HL-60 (cell line): ENCODE results near the gene LRRC31.

ENCODE experiments used
- GABPA ChIP-seq: IDR thresholded peaks from 2 replicates; pipeline ENCODE4 v1.6.1; 2012; ENCODE audit warnings: low read depth
- POLR2AphosphoS5 ChIP-seq: IDR thresholded peaks from 2 replicates; pipeline ENCODE4 v1.6.1; 2012; ENCODE audit warnings: low read depth
- SPI1 ChIP-seq: IDR thresholded peaks from 2 replicates; pipeline ENCODE4 v1.6.1; 2012; ENCODE audit warnings: low read depth, mild to moderate bottlenecking, borderline replicate concordance
- TF ChIP-seq, protein P1 (sequence below): IDR thresholded peaks from one replicate; pipeline ENCODE4 v1.5.1; 2011; ENCODE audit warnings: low read length, control low read depth, inconsistent platforms; ENCODE audit not compliant: insufficient read depth
- TF ChIP-seq, protein P2 (sequence below): IDR thresholded peaks from 2 replicates; pipeline ENCODE4 v1.6.1; 2012; ENCODE audit warnings: low read depth; ENCODE audit not compliant: insufficient replicate concordance

DNA sequence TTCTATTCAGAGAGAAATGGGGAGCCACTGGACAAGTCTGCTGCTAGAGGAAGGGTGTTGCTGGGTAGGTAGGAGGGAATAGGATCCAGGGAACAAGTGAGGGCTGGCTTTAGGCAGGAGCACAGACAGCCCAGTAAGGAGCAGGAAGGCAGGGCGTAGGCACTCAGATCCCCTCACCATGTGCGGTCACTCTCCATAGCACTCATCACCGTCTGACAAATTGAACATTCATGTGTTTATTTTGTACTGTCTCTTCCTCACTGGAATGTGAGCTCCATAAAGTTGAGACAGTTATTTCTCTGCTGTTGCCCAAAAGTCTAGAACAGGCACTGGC is 32.8 kb downstream of the LRRC31 start:
- TF ChIP-seq, protein P1, sequence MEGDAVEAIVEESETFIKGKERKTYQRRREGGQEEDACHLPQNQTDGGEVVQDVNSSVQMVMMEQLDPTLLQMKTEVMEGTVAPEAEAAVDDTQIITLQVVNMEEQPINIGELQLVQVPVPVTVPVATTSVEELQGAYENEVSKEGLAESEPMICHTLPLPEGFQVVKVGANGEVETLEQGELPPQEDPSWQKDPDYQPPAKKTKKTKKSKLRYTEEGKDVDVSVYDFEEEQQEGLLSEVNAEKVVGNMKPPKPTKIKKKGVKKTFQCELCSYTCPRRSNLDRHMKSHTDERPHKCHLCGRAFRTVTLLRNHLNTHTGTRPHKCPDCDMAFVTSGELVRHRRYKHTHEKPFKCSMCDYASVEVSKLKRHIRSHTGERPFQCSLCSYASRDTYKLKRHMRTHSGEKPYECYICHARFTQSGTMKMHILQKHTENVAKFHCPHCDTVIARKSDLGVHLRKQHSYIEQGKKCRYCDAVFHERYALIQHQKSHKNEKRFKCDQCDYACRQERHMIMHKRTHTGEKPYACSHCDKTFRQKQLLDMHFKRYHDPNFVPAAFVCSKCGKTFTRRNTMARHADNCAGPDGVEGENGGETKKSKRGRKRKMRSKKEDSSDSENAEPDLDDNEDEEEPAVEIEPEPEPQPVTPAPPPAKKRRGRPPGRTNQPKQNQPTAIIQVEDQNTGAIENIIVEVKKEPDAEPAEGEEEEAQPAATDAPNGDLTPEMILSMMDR, result no peak
- TF ChIP-seq SPI1 (no peak), POLR2AphosphoS5 (no peak), GABPA (no peak)
- TF ChIP-seq, protein P2, sequence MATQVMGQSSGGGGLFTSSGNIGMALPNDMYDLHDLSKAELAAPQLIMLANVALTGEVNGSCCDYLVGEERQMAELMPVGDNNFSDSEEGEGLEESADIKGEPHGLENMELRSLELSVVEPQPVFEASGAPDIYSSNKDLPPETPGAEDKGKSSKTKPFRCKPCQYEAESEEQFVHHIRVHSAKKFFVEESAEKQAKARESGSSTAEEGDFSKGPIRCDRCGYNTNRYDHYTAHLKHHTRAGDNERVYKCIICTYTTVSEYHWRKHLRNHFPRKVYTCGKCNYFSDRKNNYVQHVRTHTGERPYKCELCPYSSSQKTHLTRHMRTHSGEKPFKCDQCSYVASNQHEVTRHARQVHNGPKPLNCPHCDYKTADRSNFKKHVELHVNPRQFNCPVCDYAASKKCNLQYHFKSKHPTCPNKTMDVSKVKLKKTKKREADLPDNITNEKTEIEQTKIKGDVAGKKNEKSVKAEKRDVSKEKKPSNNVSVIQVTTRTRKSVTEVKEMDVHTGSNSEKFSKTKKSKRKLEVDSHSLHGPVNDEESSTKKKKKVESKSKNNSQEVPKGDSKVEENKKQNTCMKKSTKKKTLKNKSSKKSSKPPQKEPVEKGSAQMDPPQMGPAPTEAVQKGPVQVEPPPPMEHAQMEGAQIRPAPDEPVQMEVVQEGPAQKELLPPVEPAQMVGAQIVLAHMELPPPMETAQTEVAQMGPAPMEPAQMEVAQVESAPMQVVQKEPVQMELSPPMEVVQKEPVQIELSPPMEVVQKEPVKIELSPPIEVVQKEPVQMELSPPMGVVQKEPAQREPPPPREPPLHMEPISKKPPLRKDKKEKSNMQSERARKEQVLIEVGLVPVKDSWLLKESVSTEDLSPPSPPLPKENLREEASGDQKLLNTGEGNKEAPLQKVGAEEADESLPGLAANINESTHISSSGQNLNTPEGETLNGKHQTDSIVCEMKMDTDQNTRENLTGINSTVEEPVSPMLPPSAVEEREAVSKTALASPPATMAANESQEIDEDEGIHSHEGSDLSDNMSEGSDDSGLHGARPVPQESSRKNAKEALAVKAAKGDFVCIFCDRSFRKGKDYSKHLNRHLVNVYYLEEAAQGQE, result no peak
